KMS-11 (cell line): Measurements from ENCODE around the gene ASCC1.

Experiments
- H2AFZ ChIP-seq: fragments of 200-600 bp; sonication (generic); 2 replicates; pipeline ENCODE4 v1.6.1; 2016; ENCODE audit warnings: antibody characterized with exemption, mixed run types, low read depth
- H3K27ac ChIP-seq: fragments of 200-600 bp; sonication (generic); 2 replicates; pipeline ENCODE4 v1.6.1; 2016; ENCODE audit warnings: mild to moderate bottlenecking, mixed run types
- H3K27me3 ChIP-seq: fragments of 200-600 bp; sonication (generic); 2 replicates; pipeline ENCODE4 v1.6.1; 2017; ENCODE audit warnings: mild to moderate bottlenecking, low read depth, mixed run types, moderate library complexity; ENCODE audit not compliant: insufficient read depth
- H3K36me3 ChIP-seq: fragments of 200-600 bp; sonication (generic); 2 replicates; pipeline ENCODE4 v1.6.1; 2017; ENCODE audit warnings: mild to moderate bottlenecking, mixed run types; ENCODE audit not compliant: insufficient read depth
- H3K4me1 ChIP-seq: fragments of 200-600 bp; sonication (generic); 2 replicates; pipeline ENCODE4 v1.6.1; 2016; ENCODE audit warnings: mild to moderate bottlenecking, low read depth, mixed run types; ENCODE audit not compliant: poor library complexity, severe bottlenecking
- H3K4me2 ChIP-seq: fragments of 200-600 bp; sonication (generic); 2 replicates; pipeline ENCODE4 v1.7.0; 2016; ENCODE audit warnings: mild to moderate bottlenecking, mixed run types
- H3K4me3 ChIP-seq: fragments of 200-600 bp; sonication (generic); IDR thresholded peaks from 2 replicates; pipeline ENCODE4 v1.6.1; 2017; ENCODE audit warnings: low read depth, low read length, mixed read lengths; ENCODE audit not compliant: insufficient read depth
- H3K79me2 ChIP-seq: fragments of 200-600 bp; sonication (generic); 2 replicates; pipeline ENCODE4 v1.6.1; 2016; ENCODE audit warnings: low read depth, mixed run types; ENCODE audit not compliant: insufficient read depth
- H3K9ac ChIP-seq: fragments of 200-600 bp; sonication (generic); 2 replicates; pipeline ENCODE4 v1.6.1; 2016; ENCODE audit warnings: mild to moderate bottlenecking, mixed run types
- H4K20me1 ChIP-seq: fragments of 200-600 bp; sonication (generic); 2 replicates; pipeline ENCODE4 v1.6.1; 2016; ENCODE audit warnings: mild to moderate bottlenecking, mixed run types; ENCODE audit not compliant: insufficient read depth
- TF ChIP-seq, protein P1 (sequence below): fragments of 200-600 bp; sonication (generic); conservative IDR thresholded peaks from 2 replicates; pipeline ENCODE4 v1.6.1; 2017; ENCODE audit warnings: low read depth, mild to moderate bottlenecking, antibody characterized with exemption, low read length, moderate library complexity, mixed read lengths

ASCC1 gene

DNA sequence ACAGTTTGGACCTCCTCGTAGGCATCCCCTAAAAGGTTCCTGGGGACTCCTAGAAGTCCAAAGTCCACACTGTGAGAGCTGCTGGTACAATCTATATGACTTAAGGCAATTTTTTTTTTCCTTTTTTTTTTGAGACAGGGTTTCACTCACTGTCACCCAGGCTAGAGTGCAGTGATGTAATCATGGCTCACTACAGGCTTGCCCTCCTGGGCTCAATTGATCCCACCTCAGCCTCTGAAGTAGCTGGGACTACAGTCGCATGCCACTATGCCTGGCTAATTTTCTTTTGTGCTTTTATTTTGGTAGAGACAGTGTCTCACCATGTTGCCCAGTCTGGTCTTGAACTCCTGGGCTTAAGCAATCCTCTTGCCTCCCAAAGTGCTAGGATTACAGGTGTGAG is 123.1 kb downstream of the ASCC1 start:
- no peaks in the 10 kb centered on the region for H3K4me1 ChIP-seq
- TF ChIP-seq, protein P1, sequence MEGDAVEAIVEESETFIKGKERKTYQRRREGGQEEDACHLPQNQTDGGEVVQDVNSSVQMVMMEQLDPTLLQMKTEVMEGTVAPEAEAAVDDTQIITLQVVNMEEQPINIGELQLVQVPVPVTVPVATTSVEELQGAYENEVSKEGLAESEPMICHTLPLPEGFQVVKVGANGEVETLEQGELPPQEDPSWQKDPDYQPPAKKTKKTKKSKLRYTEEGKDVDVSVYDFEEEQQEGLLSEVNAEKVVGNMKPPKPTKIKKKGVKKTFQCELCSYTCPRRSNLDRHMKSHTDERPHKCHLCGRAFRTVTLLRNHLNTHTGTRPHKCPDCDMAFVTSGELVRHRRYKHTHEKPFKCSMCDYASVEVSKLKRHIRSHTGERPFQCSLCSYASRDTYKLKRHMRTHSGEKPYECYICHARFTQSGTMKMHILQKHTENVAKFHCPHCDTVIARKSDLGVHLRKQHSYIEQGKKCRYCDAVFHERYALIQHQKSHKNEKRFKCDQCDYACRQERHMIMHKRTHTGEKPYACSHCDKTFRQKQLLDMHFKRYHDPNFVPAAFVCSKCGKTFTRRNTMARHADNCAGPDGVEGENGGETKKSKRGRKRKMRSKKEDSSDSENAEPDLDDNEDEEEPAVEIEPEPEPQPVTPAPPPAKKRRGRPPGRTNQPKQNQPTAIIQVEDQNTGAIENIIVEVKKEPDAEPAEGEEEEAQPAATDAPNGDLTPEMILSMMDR = no peak
- no peak overlapping the region for H3K27ac ChIP-seq
- H3K79me2 ChIP-seq = no peaks in the 10 kb centered on the region
- no peaks in the 10 kb centered on the region for H4K20me1 ChIP-seq
- H3K4me2 ChIP-seq = no peak overlapping the region
- H3K36me3 ChIP-seq = no peaks in the 10 kb centered on the region; the same call in 1 of the 2 replicates
- H3K27me3 ChIP-seq = no peaks in the 10 kb centered on the region
- H3K4me3 ChIP-seq = no peak overlapping the region
- H2AFZ ChIP-seq = no peak overlapping the region
- no peak overlapping the region for H3K9ac ChIP-seq

DNA sequence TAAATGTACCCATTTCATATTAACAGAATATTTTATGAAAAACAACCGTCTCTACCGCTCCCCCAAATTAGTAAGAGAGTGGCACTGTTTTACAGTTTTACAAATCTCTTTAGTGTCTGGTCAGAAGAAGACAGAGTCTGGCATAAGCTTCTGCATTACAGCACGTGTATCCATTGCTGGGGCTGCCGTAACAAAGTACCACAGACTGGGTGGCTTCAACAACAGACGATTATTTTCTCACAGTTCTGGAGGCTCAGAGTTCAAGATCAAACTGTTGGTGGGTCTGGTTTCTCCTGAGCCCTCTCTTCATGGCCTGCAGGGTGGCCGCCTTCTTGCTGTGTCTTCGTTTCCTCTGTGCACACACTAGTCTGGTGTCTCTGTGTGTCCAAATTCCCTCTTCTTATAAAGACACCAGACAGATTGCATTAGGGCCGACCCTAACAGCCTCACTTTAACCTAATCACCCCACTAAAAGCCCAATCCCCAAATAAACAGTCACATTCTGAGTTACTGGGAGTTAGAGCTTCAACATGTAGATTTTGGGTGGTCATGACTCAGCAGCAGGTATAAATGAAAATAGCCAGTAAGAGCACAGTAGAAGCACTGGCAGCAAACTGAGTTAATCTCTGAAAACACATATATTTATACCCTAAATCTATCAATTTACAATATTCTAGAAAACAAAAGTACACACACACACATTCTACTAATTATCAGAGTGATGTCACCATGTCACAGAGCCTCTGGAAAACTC is 123.7 kb downstream of the ASCC1 start:
- H3K4me1 ChIP-seq = no peaks in the 10 kb centered on the region
- H3K36me3 ChIP-seq = no peaks in the 10 kb centered on the region; the same call in 1 of the 2 replicates
- no peaks in the 10 kb centered on the region for H3K79me2 ChIP-seq
- H3K4me2 ChIP-seq = no peak overlapping the region
- TF ChIP-seq, protein P1 = no peak
- H4K20me1 ChIP-seq = no peaks in the 10 kb centered on the region
- no peak overlapping the region for H3K9ac ChIP-seq
- H2AFZ ChIP-seq = no peak overlapping the region
- no peak overlapping the region for H3K27ac ChIP-seq
- no peak overlapping the region for H3K4me3 ChIP-seq
- H3K27me3 ChIP-seq = no peaks in the 10 kb centered on the region

DNA sequence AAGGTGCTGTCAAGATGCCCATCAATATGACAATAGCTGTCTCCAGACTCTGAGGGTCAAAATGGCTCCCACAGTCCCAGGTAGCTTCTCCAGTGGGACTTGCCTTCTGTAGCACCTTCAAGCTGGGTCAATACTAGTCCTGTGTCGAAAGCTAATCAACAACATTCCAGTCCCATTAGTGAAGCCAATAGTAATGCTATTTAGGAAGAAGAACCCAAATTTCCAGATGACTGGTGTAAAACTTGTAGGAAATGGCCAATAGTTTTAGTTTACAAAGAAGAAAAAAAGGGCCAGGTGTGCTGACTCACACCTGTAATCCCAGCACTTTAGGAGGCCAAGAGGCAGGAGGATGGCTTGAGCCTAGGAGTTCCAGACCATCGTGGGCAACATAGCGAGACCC is 125.8 kb downstream of the ASCC1 start:
- no peak overlapping the region for H3K4me3 ChIP-seq
- TF ChIP-seq, protein P1 = no peak
- no peak overlapping the region for H2AFZ ChIP-seq
- no peaks in the 10 kb centered on the region for H3K4me1 ChIP-seq
- no peak overlapping the region for H3K9ac ChIP-seq
- H3K36me3 ChIP-seq = no peaks in the 10 kb centered on the region
- H3K27ac ChIP-seq = no peak overlapping the region
- no peak overlapping the region for H3K4me2 ChIP-seq
- no peaks in the 10 kb centered on the region for H3K79me2 ChIP-seq
- H3K27me3 ChIP-seq = no peaks in the 10 kb centered on the region
- no peaks in the 10 kb centered on the region for H4K20me1 ChIP-seq

DNA sequence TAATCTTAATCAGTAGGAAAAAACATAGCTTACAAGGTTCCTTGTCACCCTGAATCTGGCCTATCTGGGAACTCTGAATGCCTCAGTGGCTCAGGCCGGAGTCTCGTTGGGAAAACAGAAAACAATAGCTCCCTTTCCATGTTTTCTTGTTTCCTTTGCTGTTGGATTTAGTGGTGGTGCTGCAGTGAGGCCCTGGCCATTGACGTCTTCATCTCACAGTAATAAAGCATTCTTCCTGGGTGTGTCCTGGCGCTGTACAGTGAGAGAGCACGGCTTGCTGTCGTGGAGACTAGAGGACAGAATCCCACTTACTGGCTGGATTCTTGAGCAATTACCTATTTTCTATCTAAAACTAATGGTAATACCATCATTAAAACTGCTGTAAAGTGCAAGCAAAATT is 126.5 kb downstream of the ASCC1 start:
- Histone ChIP-seq H3K27me3 (no peaks in the 10 kb centered on the region), H3K79me2 (no peaks in the 10 kb centered on the region), H3K4me1 (no peaks in the 10 kb centered on the region), H3K36me3 (no peaks in the 10 kb centered on the region), H2AFZ (no peak overlapping the region), H3K27ac (no peak overlapping the region), H3K9ac (no peak overlapping the region), H3K4me3 (no peak overlapping the region), H3K4me2 (no peak overlapping the region), H4K20me1 (no peaks in the 10 kb centered on the region)
- TF ChIP-seq, protein P1 = no peak
